Heart right ventricle (tissue), 16 donors: ENCODE data around the gene CDCA5. TPM values are rescaled to one million over a fixed set of nuclear protein-coding genes. Genes with fewer than 3 reads are reported as not detected.

Experiments used
- ATAC-seq, 8 donors: fragments of 200-7000 bp; cut with Tn5 transposase; one replicate each; pipeline ENCODE4 v1.9.1; 2020; ENCODE audit warnings: mild to moderate bottlenecking in 8 of 8, moderate library complexity in 8 of 8, moderate number of reproducible peaks in 1 of 8
- DNase-seq, 2 donors: peaks; one replicate each; pipeline ENCODE4 v3.0.0-alpha.2; 2020
- H3K27ac ChIP-seq, 10 donors: fragments of 200-600 bp; sonication (generic) in 2 of 10; one replicate each; pipeline versions ENCODE4 v1.5.0 to v1.8.0; 2020 to 2022; ENCODE audit warnings: mild to moderate bottlenecking in 3 of 10
- H3K27me3 ChIP-seq, 7 donors: fragments of 200-600 bp; one replicate each; pipeline ENCODE4 v1.8.0; 2021 to 2022; ENCODE audit warnings: mild to moderate bottlenecking in 2 of 7
- H3K36me3 ChIP-seq, 9 donors: fragments of 200-600 bp; sonication (generic) in 1 of 9; one replicate each; pipeline versions ENCODE4 v1.5.0 to v1.8.0; 2020 to 2022; ENCODE audit warnings: mild to moderate bottlenecking in 2 of 9
- H3K4me1 ChIP-seq, 9 donors: fragments of 200-600 bp; sonication (generic) in 1 of 9; one replicate each; pipeline versions ENCODE4 v1.5.0 to v1.8.0; 2020 to 2022; ENCODE audit warnings: mild to moderate bottlenecking in 4 of 9
- H3K4me3 ChIP-seq, 10 donors: fragments of 200-600 bp; sonication (generic) in 2 of 10; one replicate each; pipeline versions ENCODE4 v1.5.0 to v1.8.0; 2020 to 2022; ENCODE audit warnings: mild to moderate bottlenecking in 7 of 10, moderate library complexity in 2 of 10
- H3K9me3 ChIP-seq, 11 donors: fragments of 200-600 bp in 10 of 11; sonication (generic) in 2 of 11; one replicate each; pipeline versions ENCODE4 v1.5.0 to v1.8.0; 2013 to 2022; ENCODE audit warnings: mild to moderate bottlenecking in 2 of 11, control low read depth in 1 of 11, moderate library complexity in 1 of 11
- CTCF ChIP-seq, 9 donors: fragments of 200-600 bp; sonication (generic) in 2 of 9; IDR thresholded peaks; one replicate each; pipeline versions ENCODE4 v1.5.0 to v1.8.0; 2021 to 2022; ENCODE audit warnings: antibody characterized with exemption in 9 of 9, mild to moderate bottlenecking in 5 of 9, moderate library complexity in 1 of 9
- WGBS, 2 donors: extraction: QIAGEN DNeasy Blood & Tissue Kit; methylation state at CpG; one replicate each; pipeline ENCODE4 v1.1.7; 2013; ENCODE audit warnings: inconsistent platforms in 1 of 2; 5-methylcytosine and 5-hydroxymethylcytosine counted together
- intact Hi-C, 10 donors: fragments of 100-400 bp; cut with DNase I; formaldehyde crosslinking; loops; one replicate each; pipeline versions ENCODE4 v1.11.1 to v1.14.2; 2022
- polyA plus RNA-seq, 2 donors: library from polyadenylated mRNA; stranded (reverse); fragments of 200-250 nt; gene quantifications; one replicate each; pipeline ENCODE4 v1.2.3, GENCODE V29; 2013
- total RNA-seq, 10 donors: library from RNA; stranded (reverse); fragmentation: NEBNext Ultra II Directional in 3 of 10; extraction: Animal tissue kit (Norgen Biotek cat#: 25700) in 3 of 10; gene quantifications; one replicate each; pipeline versions ENCODE4 v1.2.1 to v1.2.4, GENCODE V29; 2021 to 2023
- donor health status: Arrhythmogenic right ventricular cardiomyopathy.
- donor health status: ischemic (EF 13 %, LVEDD 7.1; RV severe dilation, severe dysfunction).
- donor health status: healthy with polysubstance abuse.
- donor health status: DM: no; HTN: yes; CAD: no.
- donor health status: DM: no; HTN: no; CAD: no.
- donor health status: ischemic (EF 25% LVEDD 6.9; RV normal size, moderate dysfunction).
- donor health status: ischemic (EF 25% LVEDD 5.7; RV mildly dilated, moderate dysfunction).
- donor health status: healthy.
- donor health status: DM: yes; HTN: yes; CAD: no.
- donor health status: Ischemic cardiomyopathy.
- donor health status: ischemic (EF 35%, LVEDD 5.7; RV mildly dilated, moderate dysfunction).
- donor health status: nonischemic (EF 11% LVEDD 7.7; RV severe dilation, severe dysfunction).
- donor health status: DM: yes; HTN: yes; CAD: no.
- donor health status: PGD.
- donor health status: ischemic (EF 29% LVEDD 5.4; RV normal size, mild dysfunction).
- donor health status: nonischemic (EF 23%, LVEDD 6.1; RV moderate dilation, normal function).

CDCA5 gene
- total and polyA plus RNA-seq, 12 donors: 0.45 to 5.3 (median 0.90) TPM

- ATAC-seq (peak in 1 of 8 donors; percentile 2), DNase-seq (no peak)
- Histone ChIP-seq H3K27ac (peak overlapping the region in 6 of 10 donors; percentile 5 to 84 (median 80)), H3K9me3 (no peaks in the 10 kb centered on the region), H3K4me3 (peak overlapping the region in 7 of 10 donors; percentile 50 to 75 (median 60)), H3K36me3 (peaks cover 0 to 46% (median 30%) of the 10 kb centered on the region in 9 donors), H3K27me3 (peaks cover 0 to 10% (median 0%) of the 10 kb centered on the region in 7 donors), H3K4me1 (peaks cover 21 to 59% (median 43%) of the 10 kb centered on the region in 9 donors)
- TF ChIP-seq CTCF (IDR thresholded peaks at IDR 0.05): no peak
- intact Hi-C loops: loop anchor here in 5 of 10 donors (2.0 to 10.0 kb wide), 5 partner anchors 70 to 336 kb away; partner anchors contain the start of genes CAPN1 (in 2 of the 5), ARL2 (in 1 of the 5) and SF1 (in 1 of the 5)
- WGBS, 2 donors: 63 to 65% methylated on average over 31 of the region's 31 CpGs
These were observed 27.4 kb upstream of the CDCA5 start for GRCh38 chr11:65111159-65111743.

- peak overlapping the region in 8 of 10 donors; percentile 42 to 80 (median 55) for H3K27ac ChIP-seq
- peak; percentile 95 to 100 (median 98) for TF ChIP-seq CTCF (IDR thresholded peaks at IDR 0.05)
- peaks cover 0 to 10% (median 0%) of the 10 kb centered on the region in 7 donors for H3K27me3 ChIP-seq
- DNase-seq (peak; percentile 85 to 90), ATAC-seq (peak; percentile 18 to 76 (median 56))
- intact Hi-C loops: loop anchor here in 5 of 10 donors (2.0 to 10.0 kb wide), 5 partner anchors 70 to 336 kb away; partner anchors contain the start of genes CAPN1 (in 2 of the 5), ARL2 (in 1 of the 5) and SF1 (in 1 of the 5)
- H3K36me3 ChIP-seq: peaks cover 0 to 46% (median 29%) of the 10 kb centered on the region in 9 donors
- WGBS, 2 donors: 13 to 14% methylated on average over 18 of the region's 18 CpGs
- no peak overlapping the region for H3K4me3 ChIP-seq
- H3K9me3 ChIP-seq: no peaks in the 10 kb centered on the region
- peaks cover 19 to 56% (median 37%) of the 10 kb centered on the region in 9 donors for H3K4me1 ChIP-seq
These were observed 26.6 kb upstream of the CDCA5 start for GRCh38 chr11:65110354-65110861.

DNA sequence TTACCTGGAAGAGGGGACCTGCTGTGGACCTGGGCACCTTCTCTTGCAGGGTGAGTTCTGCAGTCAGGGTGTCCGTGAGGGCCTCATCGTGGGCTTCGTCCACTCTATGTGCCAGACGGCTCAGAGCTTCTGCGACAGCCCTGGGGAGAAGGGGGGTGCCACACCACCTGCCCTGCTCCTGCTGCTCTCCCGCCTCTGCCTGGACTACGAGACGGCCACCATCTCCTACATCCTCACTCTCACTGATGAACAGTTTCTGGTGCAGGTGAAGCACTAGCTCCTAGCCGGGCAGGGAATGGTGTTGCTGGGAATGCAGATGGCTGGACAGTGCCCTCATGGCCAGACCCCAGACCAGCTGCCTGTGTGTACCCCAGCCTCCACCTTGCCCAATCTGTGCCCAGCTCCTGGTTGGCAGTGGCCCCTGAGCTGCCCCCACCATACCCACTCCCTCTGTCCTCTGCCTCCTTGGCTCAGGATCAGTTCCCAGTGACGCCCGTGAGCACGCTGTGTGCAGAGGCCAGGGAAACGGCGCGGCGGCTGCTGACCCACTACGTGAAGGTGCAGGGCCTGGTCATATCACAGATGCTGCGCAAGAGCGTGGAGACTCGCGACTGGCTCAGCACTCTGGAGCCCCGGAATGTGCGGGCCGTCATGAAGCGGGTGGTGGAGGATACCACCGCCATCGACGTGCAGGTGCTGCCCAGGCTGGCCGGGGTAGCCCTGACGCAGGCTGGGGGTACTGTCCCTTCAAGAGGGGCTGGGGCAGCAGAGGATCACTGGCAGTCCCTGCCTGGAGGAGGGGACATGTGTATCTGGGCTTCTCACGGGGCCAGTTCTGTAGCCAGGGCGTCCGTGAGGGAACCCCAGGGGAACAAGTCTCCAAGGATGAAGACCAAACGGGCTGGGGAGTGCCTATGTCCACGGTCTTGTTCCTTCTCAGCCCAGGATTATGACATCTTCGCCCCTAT lies 25.7 kb upstream of the CDCA5 start:
- WGBS, 2 donors: 89 to 90% methylated on average over 36 of the region's 36 CpGs
- Histone ChIP-seq H3K36me3 (peaks cover 0 to 47% (median 31%) of the 10 kb centered on the region in 9 donors), H3K4me1 (peaks cover 19 to 60% (median 42%) of the 10 kb centered on the region in 9 donors), H3K27ac (no peak overlapping the region), H3K4me3 (no peak overlapping the region), H3K9me3 (no peaks in the 10 kb centered on the region), H3K27me3 (peaks cover 0 to 10% (median 0%) of the 10 kb centered on the region in 7 donors)
- intact Hi-C loops: loop anchor here in 5 of 10 donors (2.0 to 10.0 kb wide), 5 partner anchors 71 to 335 kb away; partner anchors contain the start of genes CAPN1 (in 2 of the 5), ARL2 (in 1 of the 5) and SF1 (in 1 of the 5)
- no peak for ATAC-seq
- no peak for DNase-seq
- TF ChIP-seq CTCF (IDR thresholded peaks at IDR 0.05): no peak
